ENCODE results near the gene COL5A1. TPM values are rescaled to one million over a fixed set of nuclear protein-coding genes. Genes with fewer than 3 reads are reported as not detected.

COL5A1 gene
- polyA plus RNA-seq, 3 donors = 87.5 to 116 (median 111) TPM

- no peak for DNase-seq
These were observed 123.1 kb downstream of the COL5A1 start for GRCh38 chr9:134764473-134765269.

- no peak for DNase-seq
These were observed 124.2 kb downstream of the COL5A1 start for GRCh38 chr9:134765785-134766184.

- DNase-seq = no peak
These were observed 125.0 kb downstream of the COL5A1 start for GRCh38 chr9:134766587-134766986.

- no peak for DNase-seq
These were observed 126.7 kb downstream of the COL5A1 start for GRCh38 chr9:134768332-134768708.

GRCh38 chr9:134768709-134769351 lies 127.2 kb downstream of the COL5A1 start:
- DNase-seq = no peak

GRCh38 chr9:134770972-134771971 lies 129.7 kb downstream of the COL5A1 start:
- DNase-seq = no peak

GRCh38 chr9:134772331-134772730 lies 130.7 kb downstream of the COL5A1 start:
- DNase-seq = no peak

GRCh38 chr9:134773842-134774241 lies 132.2 kb downstream of the COL5A1 start:
- DNase-seq = no peak

GRCh38 chr9:134774410-134774809 lies 132.8 kb downstream of the COL5A1 start:
- DNase-seq = no peak

- DNase-seq = no peak
These were observed 133.7 kb downstream of the COL5A1 start for GRCh38 chr9:134775081-134775951.

- no peak for DNase-seq
These were observed 134.6 kb downstream of the COL5A1 start for GRCh38 chr9:134776080-134776796.

GRCh38 chr9:134777153-134777552 lies 135.6 kb downstream of the COL5A1 start:
- DNase-seq = no peak

- DNase-seq = no peak
These were observed 136.6 kb downstream of the COL5A1 start for GRCh38 chr9:134778156-134778555.

- DNase-seq = peak; percentile 40
These were observed 137.3 kb downstream of the COL5A1 start for GRCh38 chr9:134778841-134779411.

GRCh38 chr9:134779640-134780039 lies 138.0 kb downstream of the COL5A1 start:
- DNase-seq = no peak

- DNase-seq = no peak
These were observed 140.1 kb downstream of the COL5A1 start for GRCh38 chr9:134781591-134782302.

- no peak for DNase-seq
These were observed 141.5 kb downstream of the COL5A1 start for GRCh38 chr9:134782921-134783698.

GRCh38 chr9:134783699-134784039 lies 142.1 kb downstream of the COL5A1 start:
- no peak for DNase-seq

Measured in renal pelvis (tissue), 4 donors.